Measurements from ENCODE around the gene ADH1B. TPM values are rescaled to one million over a fixed set of nuclear protein-coding genes. Genes with fewer than 3 reads are reported as not detected.

Gene ADH1B
- total RNA-seq, 1 donor, result 0.72 TPM

DNA sequence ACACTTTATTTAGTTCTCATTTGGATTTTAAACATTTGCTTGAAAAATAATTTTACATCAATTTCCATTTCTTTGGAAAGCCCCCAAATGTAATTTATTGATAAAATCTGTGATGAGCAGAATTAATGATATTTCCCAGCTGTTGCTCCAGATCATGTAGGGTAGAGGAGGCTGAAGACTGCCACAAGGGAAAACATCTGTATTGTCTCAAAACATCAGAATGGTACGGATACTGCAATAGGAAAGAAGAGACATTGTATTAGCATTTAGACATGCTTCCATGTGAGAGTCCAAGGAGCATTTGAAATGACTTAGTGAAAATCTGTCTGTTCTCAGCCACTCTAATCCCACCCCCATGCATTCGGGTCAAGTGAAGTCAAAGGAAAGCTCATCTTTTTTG is 44.8 kb downstream of the ADH1B start:
- no peak overlapping the region for H3K4me3 ChIP-seq (ENCODE audit: insufficient read depth, low read length)
- TF ChIP-seq, protein P1, sequence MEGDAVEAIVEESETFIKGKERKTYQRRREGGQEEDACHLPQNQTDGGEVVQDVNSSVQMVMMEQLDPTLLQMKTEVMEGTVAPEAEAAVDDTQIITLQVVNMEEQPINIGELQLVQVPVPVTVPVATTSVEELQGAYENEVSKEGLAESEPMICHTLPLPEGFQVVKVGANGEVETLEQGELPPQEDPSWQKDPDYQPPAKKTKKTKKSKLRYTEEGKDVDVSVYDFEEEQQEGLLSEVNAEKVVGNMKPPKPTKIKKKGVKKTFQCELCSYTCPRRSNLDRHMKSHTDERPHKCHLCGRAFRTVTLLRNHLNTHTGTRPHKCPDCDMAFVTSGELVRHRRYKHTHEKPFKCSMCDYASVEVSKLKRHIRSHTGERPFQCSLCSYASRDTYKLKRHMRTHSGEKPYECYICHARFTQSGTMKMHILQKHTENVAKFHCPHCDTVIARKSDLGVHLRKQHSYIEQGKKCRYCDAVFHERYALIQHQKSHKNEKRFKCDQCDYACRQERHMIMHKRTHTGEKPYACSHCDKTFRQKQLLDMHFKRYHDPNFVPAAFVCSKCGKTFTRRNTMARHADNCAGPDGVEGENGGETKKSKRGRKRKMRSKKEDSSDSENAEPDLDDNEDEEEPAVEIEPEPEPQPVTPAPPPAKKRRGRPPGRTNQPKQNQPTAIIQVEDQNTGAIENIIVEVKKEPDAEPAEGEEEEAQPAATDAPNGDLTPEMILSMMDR (IDR thresholded peaks at IDR 0.05; ENCODE audit: extremely low read depth, low read depth, low read length), result no peak
- no peak overlapping the region for H2AFZ ChIP-seq (ENCODE audit: low read length)
- no peaks in the 10 kb centered on the region for H3K36me3 ChIP-seq (ENCODE audit: insufficient read depth, low read length)
- H3K4me2 ChIP-seq (ENCODE audit: insufficient read depth, low read length), result no peak overlapping the region
- H3K27ac ChIP-seq (ENCODE audit: low read depth, low read length), result no peak overlapping the region
- no peaks in the 10 kb centered on the region for H3K4me1 ChIP-seq (ENCODE audit: insufficient read depth, low read length)
- H3K9me3 ChIP-seq (ENCODE audit: low read depth, low read length), result no peaks in the 10 kb centered on the region
- no peaks in the 10 kb centered on the region for H3K27me3 ChIP-seq (ENCODE audit: insufficient read depth, low read length)
- H4K20me1 ChIP-seq (ENCODE audit: insufficient read depth, low read length), result no peaks in the 10 kb centered on the region
- no peaks in the 10 kb centered on the region for H3K79me2 ChIP-seq (ENCODE audit: insufficient read depth, low read length)
- no peak for DNase-seq (ENCODE audit: insufficient read length, low spot score, missing footprints)

DNA sequence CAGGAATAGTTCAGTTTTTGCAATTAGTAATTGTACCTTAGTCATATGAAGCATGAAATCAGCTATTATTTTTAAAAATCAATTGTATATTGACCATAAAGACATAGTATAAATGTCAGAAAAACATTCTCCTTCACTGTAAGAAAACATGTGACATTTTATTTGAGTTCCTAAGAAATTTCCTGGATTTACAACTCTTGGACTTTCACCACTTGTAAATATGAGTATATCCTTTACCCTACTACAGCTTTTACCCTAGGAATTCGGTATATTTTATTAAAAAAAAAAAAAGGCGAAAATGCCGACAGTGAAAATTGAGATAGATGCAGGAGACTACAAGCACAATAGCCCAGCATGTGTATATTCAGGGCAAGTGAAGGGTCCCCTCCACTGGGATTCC is 45.3 kb downstream of the ADH1B start:
- DNase-seq (ENCODE audit: insufficient read length, low spot score, missing footprints), result no peak
- H2AFZ ChIP-seq (ENCODE audit: low read length), result no peak overlapping the region
- H3K79me2 ChIP-seq (ENCODE audit: insufficient read depth, low read length), result no peaks in the 10 kb centered on the region
- no peaks in the 10 kb centered on the region for H4K20me1 ChIP-seq (ENCODE audit: insufficient read depth, low read length)
- no peaks in the 10 kb centered on the region for H3K4me1 ChIP-seq (ENCODE audit: insufficient read depth, low read length)
- TF ChIP-seq, protein P1 (IDR thresholded peaks at IDR 0.05; ENCODE audit: extremely low read depth, low read depth, low read length), result no peak
- H3K4me2 ChIP-seq (ENCODE audit: insufficient read depth, low read length), result no peak overlapping the region
- no peaks in the 10 kb centered on the region for H3K36me3 ChIP-seq (ENCODE audit: insufficient read depth, low read length)
- no peak overlapping the region for H3K4me3 ChIP-seq (ENCODE audit: insufficient read depth, low read length)
- no peaks in the 10 kb centered on the region for H3K27me3 ChIP-seq (ENCODE audit: insufficient read depth, low read length)
- no peak overlapping the region for H3K27ac ChIP-seq (ENCODE audit: low read depth, low read length)
- no peaks in the 10 kb centered on the region for H3K9me3 ChIP-seq (ENCODE audit: low read depth, low read length)

- no peak overlapping the region for H3K27ac ChIP-seq (ENCODE audit: low read depth, low read length)
- H2AFZ ChIP-seq (ENCODE audit: low read length), result no peak overlapping the region
- H3K36me3 ChIP-seq (ENCODE audit: insufficient read depth, low read length), result no peaks in the 10 kb centered on the region
- no peak overlapping the region for H3K4me3 ChIP-seq (ENCODE audit: insufficient read depth, low read length)
- DNase-seq (ENCODE audit: insufficient read length, low spot score, missing footprints), result no peak
- no peaks in the 10 kb centered on the region for H3K9me3 ChIP-seq (ENCODE audit: low read depth, low read length)
- H4K20me1 ChIP-seq (ENCODE audit: insufficient read depth, low read length), result no peaks in the 10 kb centered on the region
- H3K79me2 ChIP-seq (ENCODE audit: insufficient read depth, low read length), result no peaks in the 10 kb centered on the region
- no peaks in the 10 kb centered on the region for H3K4me1 ChIP-seq (ENCODE audit: insufficient read depth, low read length)
- H3K4me2 ChIP-seq (ENCODE audit: insufficient read depth, low read length), result no peak overlapping the region
- H3K27me3 ChIP-seq (ENCODE audit: insufficient read depth, low read length), result no peaks in the 10 kb centered on the region
- TF ChIP-seq, protein P1 (IDR thresholded peaks at IDR 0.05; ENCODE audit: extremely low read depth, low read depth, low read length), result no peak
Observed at GRCh38 chr4:99275050-99275449, 46.2 kb downstream of the ADH1B start.

GRCh38 chr4:99273704-99274103 is 47.5 kb downstream of the ADH1B start:
- no peak for DNase-seq (ENCODE audit: insufficient read length, low spot score, missing footprints)
- no peak overlapping the region for H3K4me2 ChIP-seq (ENCODE audit: insufficient read depth, low read length)
- H3K79me2 ChIP-seq (ENCODE audit: insufficient read depth, low read length), result no peaks in the 10 kb centered on the region
- no peaks in the 10 kb centered on the region for H3K27me3 ChIP-seq (ENCODE audit: insufficient read depth, low read length)
- no peak overlapping the region for H2AFZ ChIP-seq (ENCODE audit: low read length)
- H3K9me3 ChIP-seq (ENCODE audit: low read depth, low read length), result no peaks in the 10 kb centered on the region
- no peaks in the 10 kb centered on the region for H4K20me1 ChIP-seq (ENCODE audit: insufficient read depth, low read length)
- no peaks in the 10 kb centered on the region for H3K36me3 ChIP-seq (ENCODE audit: insufficient read depth, low read length)
- no peaks in the 10 kb centered on the region for H3K4me1 ChIP-seq (ENCODE audit: insufficient read depth, low read length)
- H3K4me3 ChIP-seq (ENCODE audit: insufficient read depth, low read length), result no peak overlapping the region
- TF ChIP-seq, protein P1 (IDR thresholded peaks at IDR 0.05; ENCODE audit: extremely low read depth, low read depth, low read length), result no peak
- no peak overlapping the region for H3K27ac ChIP-seq (ENCODE audit: low read depth, low read length)
